Natural killer cell (primary cell): ENCODE data around the gene MBTPS2. TPM values are rescaled to one million over a fixed set of nuclear protein-coding genes. Genes with fewer than 3 reads are reported as not detected.

Source experiments
- ATAC-seq, 3 donors: fragments of 150-1000 bp in 2 of 3; fragments of 200-7000 bp in 1 of 3; cut with Tn5 transposase; 1 replicate in 1 of 3; 2 replicates in 2 of 3; pipeline ENCODE4 v1.10.0; 2021; ENCODE audit warnings: mild to moderate bottlenecking in 2 of 3, moderate library complexity in 2 of 3
- DNase-seq, 2 donors: peaks; one replicate each; pipeline versions ENCODE4 v3.0.0 to v3.0.0-alpha.2; 2013 to 2021; ENCODE audit warnings: mixed read lengths in 1 of 2
- H3K27ac ChIP-seq: one replicate; pipeline ENCODE4 v1.5.1; 2013; ENCODE audit warnings: mild to moderate bottlenecking, low read length
- H3K27me3 ChIP-seq: one replicate; pipeline ENCODE4 v1.6.1; 2013; ENCODE audit warnings: low read length; ENCODE audit not compliant: control insufficient read depth, insufficient read depth
- H3K36me3 ChIP-seq: one replicate; pipeline ENCODE4 v1.6.1; 2013; ENCODE audit warnings: low read length; ENCODE audit not compliant: control insufficient read depth, insufficient read depth
- H3K4me1 ChIP-seq: one replicate; pipeline ENCODE4 v1.6.1; 2013; ENCODE audit warnings: low read length; ENCODE audit not compliant: control insufficient read depth, insufficient read depth
- H3K4me3 ChIP-seq: one replicate; pipeline ENCODE4 v1.5.1; 2013; ENCODE audit warnings: low read length
- H3K9me3 ChIP-seq: one replicate; pipeline ENCODE4 v1.6.1; 2013; ENCODE audit warnings: low read length; ENCODE audit not compliant: control insufficient read depth, insufficient read depth
- H3K27ac Mint-ChIP-seq, 2 donors: one replicate each; pipeline ENCODE4 v1.8.0; 2022; ENCODE audit warnings: mild to moderate bottlenecking in 2 of 2, mixed read lengths in 2 of 2, moderate library complexity in 1 of 2
- H3K27me3 Mint-ChIP-seq, 2 donors: one replicate each; pipeline ENCODE4 v1.8.0; 2022; ENCODE audit warnings: low read depth in 2 of 2, mixed read lengths in 2 of 2
- H3K36me3 Mint-ChIP-seq: one replicate; pipeline ENCODE4 v1.8.0; 2022; ENCODE audit warnings: mixed read lengths
- H3K4me1 Mint-ChIP-seq, 2 donors: one replicate each; pipeline ENCODE4 v1.8.0; 2022; ENCODE audit warnings: mixed read lengths in 2 of 2
- H3K4me3 Mint-ChIP-seq: one replicate; pipeline ENCODE4 v1.8.0; 2022; ENCODE audit warnings: mild to moderate bottlenecking, moderate library complexity, mixed read lengths
- H3K9me3 Mint-ChIP-seq, 2 donors: one replicate each; pipeline ENCODE4 v1.8.0; 2022; ENCODE audit warnings: mixed read lengths in 2 of 2
- CTCF ChIP-seq: fragments of 200-600 bp; IDR thresholded peaks from one replicate; pipeline ENCODE4 v1.8.0; 2022; ENCODE audit warnings: antibody characterized with exemption
- WGBS: methylation state at CpG from one replicate; pipeline ENCODE4 v1.1.7; 2013; ENCODE audit warnings: missing lambda C conversion rate; ENCODE audit not compliant: insufficient coverage; 5-methylcytosine and 5-hydroxymethylcytosine counted together
- intact Hi-C: fragments of 100-400 bp; cut with micrococcal nuclease; formaldehyde crosslinking; loops from one replicate; pipeline ENCODE4 v1.14.2; 2022
- total RNA-seq, 4 donors: library from RNA; stranded (reverse); fragments of 120-200 nt in 1 of 4; gene quantifications; one replicate each; pipeline versions ENCODE4 v1.2.3 to v1.2.4, GENCODE V29; 2013 to 2022

Gene MBTPS2
- total RNA-seq, 3 donors from 2014 or later (not counting 1 experiment from before 2014, with no cell fraction given) = 5.0 to 7.5 (median 5.6) TPM

GRCh38 chrX:21932292-21933002 is 93.0 kb downstream of the MBTPS2 start:
- Histone ChIP-seq H3K27me3 (no peaks in the 10 kb centered on the region), H3K36me3 (no peaks in the 10 kb centered on the region), H3K27ac (no peak overlapping the region), H3K9me3 (no peaks in the 10 kb centered on the region), H3K4me1 (no peaks in the 10 kb centered on the region), H3K4me3 (no peak overlapping the region)
- Mint-ChIP-seq H3K36me3 (no peaks in the 10 kb centered on the region), H3K9me3 (no peaks in the 10 kb centered on the region), H3K4me3 (no peak overlapping the region), H3K4me1 (peaks cover 0 to 8% of the 10 kb centered on the region in 2 donors), H3K27me3 (no peaks in the 10 kb centered on the region), H3K27ac (no peak overlapping the region)
- no peak for DNase-seq
- no peak for ATAC-seq
- intact Hi-C loops = no loop called here
- no peak for TF ChIP-seq CTCF
- 81% methylated on average over 7 of the region's 11 CpGs for WGBS

GRCh38 chrX:21933077-21933476 is 93.7 kb downstream of the MBTPS2 start:
- WGBS = 91% methylated on average over 7 of the region's 7 CpGs
- TF ChIP-seq CTCF = no peak
- Histone ChIP-seq H3K27ac (no peak overlapping the region), H3K4me1 (no peaks in the 10 kb centered on the region), H3K27me3 (no peaks in the 10 kb centered on the region), H3K4me3 (no peak overlapping the region), H3K36me3 (no peaks in the 10 kb centered on the region), H3K9me3 (no peaks in the 10 kb centered on the region)
- Mint-ChIP-seq H3K36me3 (no peaks in the 10 kb centered on the region), H3K9me3 (no peaks in the 10 kb centered on the region), H3K27me3 (no peaks in the 10 kb centered on the region), H3K27ac (no peak overlapping the region), H3K4me1 (peaks cover 0 to 8% of the 10 kb centered on the region in 2 donors), H3K4me3 (no peak overlapping the region)
- intact Hi-C loops = no loop called here
- no peak for DNase-seq
- no peak for ATAC-seq

GRCh38 chrX:21934414-21934813 is 95.0 kb downstream of the MBTPS2 start:
- WGBS = 86% methylated on average over 3 of the region's 3 CpGs
- peaks cover 0 to 2% of the 10 kb centered on the region in 2 donors for H3K4me1 Mint-ChIP-seq
- no peak for TF ChIP-seq CTCF
- no peaks in the 10 kb centered on the region for H3K36me3 Mint-ChIP-seq
- H3K9me3 ChIP-seq = no peaks in the 10 kb centered on the region
- H3K27ac ChIP-seq = no peak overlapping the region
- no peak overlapping the region for H3K4me3 ChIP-seq
- H3K4me3 Mint-ChIP-seq = no peak overlapping the region
- intact Hi-C loops = no loop called here
- H3K4me1 ChIP-seq = no peaks in the 10 kb centered on the region
- no peak overlapping the region for H3K27ac Mint-ChIP-seq
- no peaks in the 10 kb centered on the region for H3K27me3 ChIP-seq
- DNase-seq = no peak
- no peaks in the 10 kb centered on the region for H3K27me3 Mint-ChIP-seq
- H3K36me3 ChIP-seq = no peaks in the 10 kb centered on the region
- H3K9me3 Mint-ChIP-seq = no peaks in the 10 kb centered on the region
- no peak for ATAC-seq

Other genes starting within 250 kb of the MBTPS2 start
- gene KLHL34, start 181.3 kb upstream of the MBTPS2 start, total RNA-seq = not detected
- not detected for gene SMPX, start 81.5 kb upstream of the MBTPS2 start, total RNA-seq
- 1 to 10 TPM in 2 of 3 donors, under 1 TPM in 1; 0.92 to 1.9 (median 1.2) TPM for gene YY2, start 16.4 kb downstream of the MBTPS2 start, total RNA-seq
- gene SMS, start 101.1 kb downstream of the MBTPS2 start, total RNA-seq = 10 to 100 TPM; 14.9 to 19.4 (median 18.6) TPM
- gene PHEX, start 192.7 kb downstream of the MBTPS2 start, total RNA-seq = under 1 TPM; 0.10 to 0.54 (median 0.25) TPM